Stimulated activated CD4-positive, alpha-beta T cell treated with anti-CD3 and anti-CD28 coated beads, Interleukin-15, amount 100 ng/mL, for 48 hours (primary cell): ENCODE data around the gene EGFR.

Experiments used
- DNase-seq, 2 donors: peaks; one replicate each; pipeline ENCODE4 v3.0.0-alpha.2; 2020; ENCODE audit warnings: low read depth in 2 of 2

Gene EGFR

GRCh38 chr7:55172161-55172560 lies 153.3 kb downstream of the EGFR start:
- DNase-seq: no peak

GRCh38 chr7:55172881-55173609 lies 154.2 kb downstream of the EGFR start:
- DNase-seq: no peak

- no peak for DNase-seq
These were observed 154.9 kb downstream of the EGFR start for GRCh38 chr7:55173671-55174070.

GRCh38 chr7:55174456-55174855 lies 155.6 kb downstream of the EGFR start:
- no peak for DNase-seq

GRCh38 chr7:55174856-55175255 lies 156.0 kb downstream of the EGFR start:
- no peak for DNase-seq

GRCh38 chr7:55177068-55177530 lies 158.3 kb downstream of the EGFR start:
- no peak for DNase-seq

GRCh38 chr7:55177589-55178261 lies 158.9 kb downstream of the EGFR start:
- DNase-seq: no peak

GRCh38 chr7:55178292-55178862 lies 159.6 kb downstream of the EGFR start:
- DNase-seq: no peak

GRCh38 chr7:55178863-55179773 lies 160.3 kb downstream of the EGFR start:
- no peak for DNase-seq

- DNase-seq: no peak
These were observed 161.3 kb downstream of the EGFR start for GRCh38 chr7:55179931-55180682.

- no peak for DNase-seq
These were observed 162.2 kb downstream of the EGFR start for GRCh38 chr7:55180963-55181542.

GRCh38 chr7:55181762-55182161 lies 162.9 kb downstream of the EGFR start:
- DNase-seq: no peak

- DNase-seq: no peak
These were observed 165.1 kb downstream of the EGFR start for GRCh38 chr7:55183897-55184296.

GRCh38 chr7:55185321-55185802 lies 166.5 kb downstream of the EGFR start:
- DNase-seq: no peak

- DNase-seq: no peak
These were observed 167.3 kb downstream of the EGFR start for GRCh38 chr7:55185941-55186609.

GRCh38 chr7:55187701-55188491 lies 169.1 kb downstream of the EGFR start:
- no peak for DNase-seq

- no peak for DNase-seq
These were observed 169.8 kb downstream of the EGFR start for GRCh38 chr7:55188590-55189138.

- DNase-seq: no peak
These were observed 170.4 kb downstream of the EGFR start for GRCh38 chr7:55189146-55189766.
